ENCODE measurements around the gene MTA3.
"Not testable (repeated sequence)": the region's sequence is repeated elsewhere in the genome, so short reads cannot be mapped to it uniquely, and the experiment has no call there.

MTA3 gene

DNA sequence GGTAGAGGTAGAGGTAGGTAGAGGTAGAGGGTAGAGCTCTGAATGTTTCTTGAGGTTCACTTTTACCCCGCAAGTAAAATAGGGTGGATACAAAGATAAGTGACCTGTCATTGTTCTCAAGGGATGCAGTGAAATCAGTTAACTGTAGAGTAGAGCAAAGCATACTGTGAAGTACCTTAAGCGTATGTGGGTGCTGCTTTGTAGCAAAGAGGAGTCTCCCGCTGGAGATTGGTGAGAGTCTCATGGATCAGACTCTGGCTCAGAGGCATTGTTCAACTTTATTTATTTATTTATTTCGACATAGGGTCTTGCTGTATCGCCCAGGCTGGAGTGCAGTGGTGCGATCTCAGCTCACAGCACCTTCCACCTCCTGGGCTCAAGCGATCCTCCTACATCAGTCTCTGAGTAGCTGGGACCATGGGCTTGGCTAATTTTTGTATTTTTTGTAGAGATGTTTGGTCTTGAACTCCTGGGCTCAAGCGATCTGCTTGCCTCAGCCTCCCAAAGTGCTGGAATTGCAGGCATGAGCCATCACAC, 38.7 kb downstream of the MTA3 start:
- Mint-ChIP-seq H3K36me3 (peaks cover 16% of the 10 kb centered on the region), H3K4me3 (no peak overlapping the region)
- CTCF ChIA-PET: no interaction called here

GRCh38 chr2:42613281-42614064, 45.0 kb downstream of the MTA3 start:
- Mint-ChIP-seq H3K27me3 (no peaks in the 10 kb centered on the region), H3K27ac (no peak overlapping the region), H3K4me1 (no peaks in the 10 kb centered on the region), H3K9me3 (no peaks in the 10 kb centered on the region), H3K36me3 (peaks cover 15% of the 10 kb centered on the region), H3K4me3 (no peak overlapping the region)
- CTCF ChIA-PET: interaction anchor here (1.4 to 1.8 kb wide), 2 partner anchors 11 to 50 kb away, joined by 4 to 5 read pairs; no protein-coding TSS in a partner anchor
- no peak for DNase-seq

More for the DNA sequence above, 38.7 kb downstream of the MTA3 start:
- no peaks in the 10 kb centered on the region for H3K9me3 Mint-ChIP-seq
- H3K27me3 Mint-ChIP-seq: no peaks in the 10 kb centered on the region
- H3K27ac Mint-ChIP-seq: no peak overlapping the region
- no peak for DNase-seq
- no peaks in the 10 kb centered on the region for H3K4me1 Mint-ChIP-seq

GRCh38 chr2:42614838-42615237, 46.4 kb downstream of the MTA3 start:
- Mint-ChIP-seq H3K4me1 (peaks cover 2% of the 10 kb centered on the region), H3K36me3 (peaks cover 18% of the 10 kb centered on the region), H3K27ac (no peak overlapping the region), H3K9me3 (no peaks in the 10 kb centered on the region), H3K27me3 (no peaks in the 10 kb centered on the region), H3K4me3 (no peak overlapping the region)
- no peak for DNase-seq
- CTCF ChIA-PET: no interaction called here

GRCh38 chr2:42618116-42618515, 49.7 kb downstream of the MTA3 start:
- DNase-seq: no peak
- Mint-ChIP-seq H3K27ac (no peak overlapping the region), H3K9me3 (no peaks in the 10 kb centered on the region), H3K27me3 (no peaks in the 10 kb centered on the region), H3K4me1 (peaks cover 2% of the 10 kb centered on the region), H3K36me3 (peaks cover 11% of the 10 kb centered on the region), H3K4me3 (no peak overlapping the region)
- CTCF ChIA-PET: interaction anchor here (0.6 kb wide), 1 partner anchor 124 kb away, joined by 4 read pairs; no protein-coding TSS in a partner anchor

GRCh38 chr2:42618972-42619371, 50.5 kb downstream of the MTA3 start:
- Mint-ChIP-seq H3K9me3 (no peaks in the 10 kb centered on the region), H3K4me1 (peaks cover 2% of the 10 kb centered on the region), H3K27me3 (no peaks in the 10 kb centered on the region), H3K27ac (no peak overlapping the region), H3K4me3 (no peak overlapping the region), H3K36me3 (peaks cover 8% of the 10 kb centered on the region)
- CTCF ChIA-PET: interaction anchor here (0.7 to 1.0 kb wide), 2 partner anchors 72 to 122 kb away, joined by 3 read pairs; no protein-coding TSS in a partner anchor
- no peak for DNase-seq

GRCh38 chr2:42621626-42622025, 53.2 kb downstream of the MTA3 start:
- H3K27me3 Mint-ChIP-seq, H3K9me3 Mint-ChIP-seq, H3K4me1 Mint-ChIP-seq, H3K36me3 Mint-ChIP-seq, CTCF ChIA-PET, H3K27ac Mint-ChIP-seq, DNase-seq, H3K4me3 Mint-ChIP-seq: not testable (repeated sequence)

GRCh38 chr2:42622943-42623676, 54.7 kb downstream of the MTA3 start:
- Mint-ChIP-seq H3K36me3 (peaks cover 8% of the 10 kb centered on the region), H3K4me1 (peaks cover 2% of the 10 kb centered on the region), H3K9me3 (no peaks in the 10 kb centered on the region), H3K27ac (no peak overlapping the region), H3K27me3 (no peaks in the 10 kb centered on the region), H3K4me3 (no peak overlapping the region)
- CTCF ChIA-PET: no interaction called here
- no peak for DNase-seq

- DNase-seq: no peak
- no peaks in the 10 kb centered on the region for H3K27me3 Mint-ChIP-seq
- H3K9me3 Mint-ChIP-seq: no peaks in the 10 kb centered on the region
- no peaks in the 10 kb centered on the region for H3K4me1 Mint-ChIP-seq
- CTCF ChIA-PET: no interaction called here
- peaks cover 4% of the 10 kb centered on the region for H3K36me3 Mint-ChIP-seq
- no peak overlapping the region for H3K27ac Mint-ChIP-seq
- H3K4me3 Mint-ChIP-seq: no peak overlapping the region
These were observed 55.6 kb downstream of the MTA3 start for GRCh38 chr2:42624047-42624446.

DNA sequence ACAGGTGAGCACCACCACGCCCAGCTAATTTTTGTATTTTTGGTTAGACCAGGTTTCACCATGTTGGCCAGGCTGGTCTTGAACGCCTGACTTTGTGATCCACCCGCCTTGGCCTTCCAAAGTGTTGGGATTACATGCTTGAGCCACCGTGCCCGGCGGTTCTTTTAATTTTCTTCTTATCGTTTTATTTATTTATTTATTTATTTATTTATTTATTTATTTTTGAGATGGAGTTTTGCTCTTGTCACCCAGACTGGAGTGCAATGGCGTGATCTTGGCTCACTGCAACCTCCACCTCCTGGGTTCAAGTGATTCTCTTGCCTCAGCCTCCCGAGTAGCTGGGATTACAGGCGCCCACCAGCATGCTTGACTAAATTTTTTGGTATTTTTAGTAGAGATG, 59.6 kb downstream of the MTA3 start:
- H3K36me3 Mint-ChIP-seq, H3K9me3 Mint-ChIP-seq, DNase-seq, H3K27ac Mint-ChIP-seq, H3K4me3 Mint-ChIP-seq, H3K4me1 Mint-ChIP-seq, CTCF ChIA-PET, H3K27me3 Mint-ChIP-seq: not testable (repeated sequence)

DNA sequence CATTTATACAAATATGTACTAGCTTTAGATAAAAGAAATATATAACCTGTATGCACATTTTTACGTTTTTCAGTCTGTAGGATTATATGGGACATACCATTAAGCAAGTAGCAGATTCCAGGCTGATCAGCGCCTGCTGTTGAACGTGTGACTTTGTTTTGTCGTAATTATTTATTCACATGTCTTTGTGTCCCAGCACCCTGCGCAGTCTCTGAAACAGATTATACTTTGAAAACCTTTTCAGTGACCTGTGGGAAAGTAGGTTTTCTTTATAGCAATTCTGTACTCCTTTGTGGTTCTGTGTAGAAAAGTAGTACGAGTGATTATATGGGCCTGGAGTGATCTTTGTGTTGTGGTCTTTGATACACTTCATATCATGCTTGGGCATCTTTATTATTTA, 68.5 kb downstream of the MTA3 start:
- Mint-ChIP-seq H3K4me3 (no peak overlapping the region), H3K27me3 (no peaks in the 10 kb centered on the region), H3K9me3 (no peaks in the 10 kb centered on the region), H3K36me3 (peaks cover 1% of the 10 kb centered on the region), H3K27ac (no peak overlapping the region), H3K4me1 (peaks cover 12% of the 10 kb centered on the region)
- CTCF ChIA-PET: interaction anchor here (1.6 kb wide), 2 partner anchors 27 to 33 kb away, joined by 3 to 4 read pairs; no protein-coding TSS in a partner anchor
- DNase-seq: no peak

DNA sequence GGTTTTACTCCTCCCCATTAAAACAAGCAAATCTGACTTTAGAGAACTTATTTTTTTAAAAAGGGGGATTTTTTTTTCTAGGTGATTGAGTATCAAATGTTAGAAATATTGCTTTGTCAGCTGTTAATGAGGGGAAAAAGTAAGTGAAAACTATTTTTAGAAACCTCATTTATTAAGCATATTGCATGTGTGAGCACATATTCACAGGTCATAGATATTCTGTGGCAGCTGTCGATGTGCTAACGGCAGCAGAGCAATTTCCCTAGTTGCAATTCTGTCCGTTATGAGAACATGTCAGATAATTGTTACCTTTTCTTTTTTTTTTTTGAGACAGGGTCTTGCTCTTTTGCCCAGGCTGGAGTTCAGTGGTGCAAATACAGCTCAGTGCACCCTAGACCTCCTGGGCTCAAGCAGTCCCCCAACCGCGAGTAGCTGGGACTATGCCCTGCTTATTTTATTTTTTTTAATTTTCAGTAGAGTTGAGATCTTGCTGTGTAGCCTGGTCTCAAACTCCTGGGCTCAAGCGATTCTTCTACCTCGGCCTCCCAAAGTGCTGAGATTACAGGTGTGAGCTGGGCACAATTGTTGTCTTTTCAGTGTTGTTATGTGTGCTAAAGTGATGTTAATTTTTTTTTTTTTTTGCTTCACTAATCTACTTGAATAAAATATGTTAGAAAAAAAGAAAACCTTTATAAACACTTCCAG, 69.8 kb downstream of the MTA3 start:
- no peak for DNase-seq
- Mint-ChIP-seq H3K27me3 (no peaks in the 10 kb centered on the region), H3K9me3 (no peaks in the 10 kb centered on the region), H3K4me1 (peaks cover 12% of the 10 kb centered on the region), H3K27ac (no peak overlapping the region), H3K36me3 (peaks cover 1% of the 10 kb centered on the region), H3K4me3 (no peak overlapping the region)
- CTCF ChIA-PET: interaction anchor here (0.7 to 1.6 kb wide), 4 partner anchors 16 to 34 kb away, joined by 3 to 4 read pairs (median 3); no protein-coding TSS in a partner anchor

GRCh38 chr2:42639340-42640077, 71.1 kb downstream of the MTA3 start:
- no peak for DNase-seq
- H3K4me1 Mint-ChIP-seq: peaks cover 12% of the 10 kb centered on the region
- H3K27ac Mint-ChIP-seq: no peak overlapping the region
- CTCF ChIA-PET: interaction anchor here (0.7 kb wide), 1 partner anchor 15 kb away, joined by 3 read pairs; no protein-coding TSS in a partner anchor
- H3K4me3 Mint-ChIP-seq: no peak overlapping the region
- H3K27me3 Mint-ChIP-seq: no peaks in the 10 kb centered on the region
- H3K9me3 Mint-ChIP-seq: no peaks in the 10 kb centered on the region
- peaks cover 2% of the 10 kb centered on the region for H3K36me3 Mint-ChIP-seq

- no peak for DNase-seq
- CTCF ChIA-PET: no interaction called here
- H3K27ac Mint-ChIP-seq: no peak overlapping the region
- no peaks in the 10 kb centered on the region for H3K9me3 Mint-ChIP-seq
- H3K36me3 Mint-ChIP-seq: peaks cover 7% of the 10 kb centered on the region
- H3K27me3 Mint-ChIP-seq: no peaks in the 10 kb centered on the region
- no peak overlapping the region for H3K4me3 Mint-ChIP-seq
- peaks cover 15% of the 10 kb centered on the region for H3K4me1 Mint-ChIP-seq
These were observed 71.8 kb downstream of the MTA3 start for GRCh38 chr2:42640261-42640660.

All from activated naive CD4-positive, alpha-beta T cell treated with anti-CD3 and anti-CD28 coated beads, Interleukin-2, amount 10 ng/mL, durations not matched to agents 7 days and 5 days (primary cell).